HG02840 (cell line): ENCODE measurements around the gene ULK4.
"Not testable (repeated sequence)": the region's sequence is repeated elsewhere in the genome, so short reads cannot be mapped to it uniquely, and the experiment has no call there.

Experiments used
- ATAC-seq: cut with Tn5 transposase; IDR thresholded peaks from one replicate; pipeline ENCODE4 v1.9.1; 2021; ENCODE audit warnings: mild to moderate bottlenecking, moderate library complexity, moderate number of reproducible peaks; ENCODE audit not compliant: unreplicated experiment, low FRiP score

The ULK4 gene

DNA sequence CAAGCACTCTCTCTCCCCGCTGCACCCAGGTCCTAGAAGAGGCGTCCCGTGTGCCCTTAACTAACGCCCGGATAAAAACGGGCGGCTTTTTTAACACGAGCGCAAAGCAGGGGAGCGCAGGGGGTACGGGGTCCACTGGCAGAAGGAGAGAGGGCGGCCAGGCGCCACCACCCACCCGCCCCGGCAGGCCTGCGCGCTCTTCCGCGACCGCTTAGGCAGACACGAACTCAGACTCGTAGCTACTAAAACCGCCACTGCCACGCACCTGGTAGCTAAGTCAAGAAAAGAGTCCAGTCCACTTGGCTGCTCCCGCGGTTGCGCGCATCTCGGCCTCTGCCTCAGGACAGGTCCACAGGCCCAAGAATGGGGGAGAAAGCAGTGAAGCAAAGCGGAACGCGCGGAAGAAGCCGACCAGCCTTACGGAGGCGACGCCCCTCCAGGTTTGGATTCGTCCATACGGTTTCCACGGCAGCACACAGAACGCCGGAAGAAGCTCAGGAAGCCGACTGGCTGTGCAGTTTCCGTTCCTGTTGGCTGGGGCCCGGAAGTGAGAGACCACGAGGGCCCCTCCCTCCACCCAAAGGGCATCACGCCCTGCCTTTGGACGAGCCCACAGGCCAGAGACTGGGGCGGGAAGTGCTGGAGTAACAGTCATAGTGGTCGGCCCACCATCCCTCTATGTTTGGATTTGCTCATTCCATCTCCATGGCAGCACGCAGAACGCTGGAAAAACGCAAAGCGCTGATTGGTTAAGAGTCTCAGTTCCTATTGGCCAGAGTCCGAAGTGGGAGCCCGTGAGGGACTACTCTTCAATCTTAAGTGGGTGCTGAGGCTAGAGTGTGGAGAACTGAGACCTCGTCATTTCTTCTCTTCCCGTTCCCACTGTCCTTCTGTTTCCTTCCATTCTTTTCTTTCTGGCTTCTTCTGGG is at the start of gene ULK4:
ULK4 (minus strand) TSS at position 353 of the 929 bp plus-strand sequence. CDS start 7,344 bp downstream, outside the sequence.
- peak; percentile 93 for ATAC-seq

DNA sequence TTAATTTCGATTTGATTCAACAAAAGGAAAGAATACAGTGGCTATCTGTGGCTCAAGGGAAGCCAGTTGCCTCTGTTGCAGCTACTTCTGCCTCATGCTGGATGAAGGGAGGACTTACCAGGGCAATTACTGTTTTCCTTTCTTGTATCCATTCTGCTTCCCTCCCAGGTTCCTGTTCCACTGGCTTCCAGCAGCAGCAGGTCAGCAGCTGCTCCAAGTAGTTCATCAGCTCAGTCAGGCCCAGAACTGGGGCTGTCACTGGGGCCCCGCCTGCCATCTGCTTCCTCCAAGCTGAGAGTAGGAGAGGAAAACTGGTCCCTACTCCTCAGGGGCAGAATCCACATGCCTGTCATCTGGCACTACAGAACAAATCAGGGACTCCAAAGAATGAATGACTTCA is 48.6 kb upstream of the ULK4 start:
- no peak for ATAC-seq

DNA sequence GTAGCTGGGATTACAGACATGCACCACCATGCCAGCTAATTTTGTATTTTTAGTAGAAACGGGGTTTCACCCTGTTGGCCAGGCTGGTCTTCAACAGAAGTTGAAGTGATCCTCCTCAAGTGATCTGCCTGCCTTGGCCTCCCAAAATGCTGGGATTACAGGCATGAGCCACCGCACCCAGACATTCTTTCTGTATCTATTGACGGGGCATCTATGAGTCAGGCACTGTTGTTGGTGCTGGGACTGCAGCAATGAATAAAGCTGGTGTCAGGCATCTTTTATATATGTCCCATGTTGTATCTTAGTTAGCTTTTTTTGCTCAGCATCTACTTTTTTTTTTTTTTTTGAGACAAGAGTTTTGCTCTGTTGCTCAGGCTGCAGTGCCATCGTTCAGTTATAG is 47.6 kb upstream of the ULK4 start:
- no peak for ATAC-seq

DNA sequence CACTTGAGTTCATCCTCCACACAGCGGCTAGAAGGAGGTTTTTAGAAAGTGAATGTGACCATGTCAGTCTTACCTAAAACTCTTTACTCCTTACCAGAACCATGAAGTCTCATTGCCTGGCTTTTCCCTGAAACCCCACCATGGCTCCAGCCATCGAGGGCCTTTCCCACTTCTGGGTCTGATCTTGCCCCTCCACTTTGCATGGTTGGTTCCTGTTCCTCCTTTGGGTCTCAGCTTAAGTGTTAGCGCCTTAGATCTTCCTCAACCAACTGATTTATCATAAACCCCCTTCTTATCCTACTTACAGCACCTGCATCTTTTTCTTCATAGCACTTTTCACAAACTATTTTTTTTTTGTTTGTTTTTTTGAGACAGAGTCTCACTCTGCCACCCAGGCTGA is 45.9 kb upstream of the ULK4 start:
- ATAC-seq = no peak

DNA sequence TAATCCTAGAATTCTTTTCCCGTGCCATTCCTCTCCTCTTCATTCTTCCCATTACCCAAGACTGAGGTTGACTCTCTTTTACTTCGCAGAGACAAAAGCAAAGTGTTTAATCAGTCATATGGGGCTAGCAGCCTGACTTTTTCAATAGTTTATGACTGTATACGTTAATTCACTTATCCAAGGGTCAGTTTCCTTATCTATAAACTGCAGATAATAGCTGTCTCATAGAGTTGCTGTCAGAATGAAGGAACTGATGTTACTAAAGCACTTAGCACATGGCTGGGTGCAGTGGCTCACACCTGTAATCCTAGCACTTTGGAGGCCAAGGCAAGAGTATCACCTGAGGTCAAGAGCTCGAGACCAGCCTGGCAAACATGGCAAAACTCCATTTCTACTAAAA is 43.5 kb upstream of the ULK4 start:
- no peak for ATAC-seq

DNA sequence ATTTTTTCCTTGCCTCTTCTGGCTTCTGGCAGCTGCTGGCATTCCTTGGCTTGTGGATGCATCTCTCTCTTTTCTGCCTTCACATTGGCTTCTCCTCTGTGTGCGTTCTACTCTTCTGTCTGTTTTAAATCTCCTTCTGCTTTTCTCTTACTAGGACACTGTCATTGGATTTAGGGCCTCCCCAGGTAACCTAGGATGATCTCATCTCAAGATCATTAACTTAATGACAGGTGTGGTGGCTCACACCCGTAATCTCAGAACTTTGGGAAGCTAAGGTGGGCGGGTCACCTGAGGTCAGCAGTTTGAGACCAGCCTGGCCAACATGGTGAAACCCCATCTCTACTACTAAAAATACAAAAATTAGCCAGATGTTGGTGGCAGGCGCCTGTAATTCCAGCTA is 40.9 kb upstream of the ULK4 start:
- no peak for ATAC-seq

DNA sequence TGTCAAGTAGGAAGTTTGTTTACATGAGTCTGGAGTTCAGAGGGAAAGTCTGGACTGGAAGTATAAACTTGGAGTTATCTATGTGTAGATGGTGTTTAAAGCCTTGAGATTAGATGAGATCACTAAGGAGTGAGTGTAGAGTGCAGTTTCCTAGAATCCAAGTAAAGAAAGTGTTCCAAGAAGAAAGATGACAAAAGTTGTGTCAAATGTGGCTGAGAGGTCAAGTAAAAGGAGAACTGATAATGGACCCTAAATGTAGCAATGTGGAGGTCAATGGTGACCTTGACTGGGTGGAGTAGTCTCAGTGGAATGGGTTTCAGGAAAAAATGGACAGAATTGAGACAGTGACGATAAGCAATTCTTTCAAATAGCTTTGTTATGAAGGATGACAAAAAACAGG is 39.9 kb upstream of the ULK4 start:
- no peak for ATAC-seq

DNA sequence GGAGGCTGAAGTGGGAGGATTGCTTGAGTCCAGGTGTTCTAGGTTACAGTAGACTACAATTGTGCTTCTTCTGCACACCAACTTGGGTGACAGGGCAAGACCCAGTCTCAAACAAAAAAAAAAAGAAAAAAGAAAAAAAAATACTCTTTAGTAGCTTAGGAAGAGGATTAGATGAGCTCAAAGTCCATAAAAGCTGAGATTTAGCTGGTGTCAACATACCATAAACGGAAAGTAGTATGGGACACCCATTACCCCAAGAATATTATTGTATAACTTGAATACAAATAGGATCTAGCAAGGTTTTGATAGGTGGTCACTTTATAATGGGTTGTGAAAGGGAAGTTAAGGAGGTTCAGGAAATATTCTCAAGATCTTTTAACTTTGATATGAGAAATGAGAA is 38.0 kb upstream of the ULK4 start:
- ATAC-seq = no peak

DNA sequence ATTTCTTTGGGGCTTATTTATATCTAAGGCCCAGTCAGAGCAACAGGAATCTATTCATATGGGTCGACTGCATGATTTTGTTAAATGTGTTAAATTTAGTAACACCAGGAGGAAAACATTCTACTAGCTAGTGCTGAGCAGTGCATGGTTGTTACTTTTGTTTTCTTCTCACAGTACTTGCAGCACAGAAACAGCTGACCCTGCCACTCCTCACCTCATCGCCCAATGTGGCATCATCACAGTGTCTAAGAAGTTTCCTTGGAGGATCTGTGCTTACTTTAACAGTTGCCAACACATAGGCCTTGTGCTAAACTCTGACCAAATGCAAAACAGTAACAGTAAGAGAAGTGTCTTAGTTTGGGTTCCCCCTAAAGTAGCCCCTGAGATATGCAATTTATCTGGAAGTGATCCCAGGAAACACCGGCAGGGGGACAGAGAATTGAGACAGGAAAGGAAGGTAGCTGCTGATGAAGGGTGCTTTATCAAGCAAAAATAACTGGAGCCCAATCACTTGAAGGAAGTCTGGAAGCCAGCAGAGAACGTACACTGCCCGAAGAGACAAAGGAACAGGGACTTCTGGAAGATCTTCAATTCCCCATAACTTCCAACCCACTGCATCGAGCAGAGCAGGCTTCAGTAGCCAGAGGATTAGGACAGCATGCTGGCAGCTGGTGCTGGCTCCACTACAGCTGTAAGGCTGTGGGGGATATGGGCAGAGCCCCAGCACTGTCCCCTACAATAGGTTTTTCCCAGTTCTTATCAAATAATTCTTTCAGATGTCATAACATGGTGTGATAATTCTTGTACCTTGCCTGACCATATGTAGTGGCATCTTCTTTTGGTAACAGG is 36.0 kb upstream of the ULK4 start:
- no peak for ATAC-seq

DNA sequence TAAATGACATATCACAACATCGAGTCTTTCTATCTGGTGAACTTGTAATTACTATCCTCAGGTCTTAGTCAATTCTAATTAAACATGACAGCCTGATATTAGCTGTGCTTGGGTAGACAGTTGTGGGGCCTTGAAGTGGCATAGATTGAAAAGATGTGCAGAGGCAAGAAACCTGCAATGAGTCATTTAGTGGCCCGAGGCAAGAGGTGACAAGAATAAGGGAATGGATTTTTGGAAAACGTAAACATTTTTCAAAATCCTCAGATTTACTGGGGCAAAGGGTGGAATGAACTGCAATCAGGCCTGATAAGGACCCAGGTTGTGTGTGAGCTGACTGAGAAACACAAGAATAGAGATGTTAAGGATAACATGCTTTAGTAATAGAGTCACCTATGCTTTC is 29.5 kb upstream of the ULK4 start:
- ATAC-seq = no peak

DNA sequence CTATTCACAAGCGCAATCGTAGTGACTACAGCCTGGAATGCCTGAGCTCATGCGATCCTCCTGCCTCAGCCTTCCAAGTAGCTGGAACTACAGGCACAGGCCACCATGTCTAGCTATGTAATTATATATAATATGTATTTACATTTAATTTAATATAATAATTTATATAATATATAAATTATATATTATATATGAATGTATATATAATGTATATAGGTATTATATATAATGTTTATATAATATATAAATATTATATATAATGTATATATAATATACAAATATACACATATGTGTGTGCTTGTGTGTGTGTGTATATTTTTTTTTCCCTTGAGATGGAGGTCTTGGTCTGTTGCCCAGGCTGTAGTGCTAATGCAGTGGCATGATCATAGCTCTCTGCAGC is 27.6 kb upstream of the ULK4 start:
- ATAC-seq = no peak

DNA sequence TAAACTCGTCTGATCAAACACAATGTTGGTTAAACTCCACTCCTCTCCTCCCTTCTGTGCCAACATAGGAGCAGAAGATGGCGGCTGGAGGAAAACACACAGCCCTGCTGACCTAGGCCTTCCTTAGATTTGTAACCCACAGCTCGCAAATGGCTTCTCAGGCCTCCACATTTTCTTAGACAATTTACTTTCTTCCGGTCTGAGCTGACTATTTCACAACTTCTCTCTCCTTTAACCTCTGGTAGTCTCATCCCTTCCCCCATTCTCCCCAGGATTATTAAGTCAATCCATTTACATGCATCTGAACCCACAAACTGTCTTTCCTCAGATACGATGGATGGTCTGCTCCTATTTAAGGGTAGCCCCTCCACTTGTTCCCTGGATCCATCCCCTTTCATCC is 25.7 kb upstream of the ULK4 start:
- no peak for ATAC-seq

DNA sequence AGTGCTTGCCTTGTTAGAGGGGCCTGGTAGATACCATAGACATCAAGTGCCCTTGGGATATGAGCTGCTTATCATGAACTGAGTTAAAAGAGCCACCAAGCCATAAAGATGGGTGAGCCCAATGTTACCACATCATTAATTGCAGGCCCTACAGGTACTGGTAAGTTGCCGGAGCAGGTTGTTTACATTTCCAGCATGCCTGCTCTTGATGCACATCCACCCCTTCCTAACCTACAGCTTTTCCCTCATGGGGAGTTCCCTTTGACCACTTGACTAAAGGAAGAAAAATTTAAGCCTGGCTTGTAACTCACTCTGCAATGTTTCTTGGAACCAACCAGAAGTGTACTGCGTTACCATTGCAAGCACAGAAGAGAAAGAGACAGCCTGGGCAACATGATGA is 24.7 kb upstream of the ULK4 start:
- ATAC-seq = no peak

DNA sequence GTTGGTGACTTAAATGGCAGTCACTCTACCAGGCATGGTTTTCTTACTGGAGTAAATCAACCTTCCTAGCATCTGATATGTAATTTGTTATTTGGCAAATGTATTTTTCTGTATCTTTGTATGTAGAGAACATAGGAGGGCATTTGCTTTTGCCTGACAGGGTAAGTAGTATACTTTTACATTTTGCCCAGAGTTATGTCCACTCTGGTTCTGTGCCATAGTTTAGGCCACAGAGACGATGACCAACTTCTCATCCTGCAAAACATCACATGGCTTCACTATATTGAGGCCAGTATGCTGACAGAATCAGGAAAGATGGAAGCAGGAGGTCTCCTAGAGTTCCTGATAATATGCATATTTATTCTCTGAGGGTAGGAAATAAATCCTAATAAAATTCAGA is 23.1 kb upstream of the ULK4 start:
- ATAC-seq = no peak

DNA sequence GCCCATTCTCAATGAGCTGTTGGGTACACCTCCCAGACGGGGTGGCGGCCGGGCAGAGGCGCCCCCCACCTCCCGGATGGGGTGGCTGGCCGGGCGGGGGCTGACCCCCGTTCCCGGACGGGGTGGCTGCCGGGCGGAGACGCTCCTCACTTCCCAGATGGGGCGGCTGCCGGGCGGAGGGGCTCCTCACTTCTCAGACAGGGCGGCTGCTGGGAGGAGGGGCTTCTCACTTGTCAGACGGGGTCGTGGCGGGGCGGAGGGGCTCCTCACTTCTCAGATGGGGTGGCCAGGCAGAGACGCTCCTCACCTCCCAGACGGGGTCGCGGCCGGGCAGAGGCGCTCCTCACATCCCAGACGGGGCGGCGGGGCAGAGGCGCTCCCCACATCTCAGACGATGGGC is 21.2 kb upstream of the ULK4 start:
- not testable (repeated sequence) for ATAC-seq

DNA sequence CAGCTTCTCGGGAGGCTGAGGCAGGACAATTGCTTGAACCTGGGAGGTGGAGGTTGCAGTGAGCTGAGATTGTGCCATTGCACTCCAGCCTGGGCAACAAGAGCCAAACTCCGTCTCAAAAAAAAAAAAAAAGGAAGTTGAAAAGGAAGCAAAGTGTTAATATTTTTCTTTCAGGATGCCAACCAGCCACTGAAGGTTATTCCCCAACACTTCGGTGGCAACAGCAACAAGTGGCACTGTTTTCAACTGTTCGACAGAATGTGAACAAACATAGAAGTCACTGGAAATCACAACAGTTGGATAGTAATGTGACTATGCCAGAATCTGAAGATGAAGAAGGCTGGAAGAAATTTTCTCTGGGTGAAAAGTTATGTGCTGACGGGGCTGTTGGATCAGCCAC is 15.5 kb upstream of the ULK4 start:
- not testable (repeated sequence) for ATAC-seq

DNA sequence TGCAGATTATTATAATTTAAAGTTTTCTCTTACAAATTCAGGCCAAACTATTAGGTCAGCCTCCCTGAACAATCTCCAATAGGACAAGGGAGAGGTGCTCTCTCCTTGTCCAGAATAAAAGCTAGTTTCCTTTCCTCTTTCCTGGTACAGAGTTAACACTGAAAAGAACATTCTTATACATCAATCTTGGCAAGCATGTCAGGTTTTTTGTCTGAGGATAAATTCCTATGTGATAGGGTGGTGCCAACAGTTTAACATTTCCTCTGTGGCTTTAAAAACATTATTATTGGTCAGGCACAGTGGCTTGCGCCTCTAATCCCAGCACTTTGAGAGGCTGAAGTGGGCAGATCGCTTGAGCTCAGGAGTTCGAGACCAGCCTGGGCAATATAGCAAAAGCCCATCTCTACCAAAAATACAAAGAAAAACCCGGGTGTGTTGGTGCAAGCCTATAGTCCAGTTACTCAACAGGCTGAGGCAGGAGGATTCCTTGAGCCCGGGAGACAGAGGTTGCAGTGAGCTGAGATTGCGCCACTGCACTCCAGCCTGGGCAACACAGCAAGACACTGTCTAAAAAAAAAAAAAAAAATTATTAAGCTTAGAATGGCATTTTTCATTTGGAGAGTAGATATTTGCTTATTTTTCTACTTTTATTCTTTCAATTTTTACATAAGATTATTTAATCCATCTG is 13.7 kb upstream of the ULK4 start:
- ATAC-seq = no peak

DNA sequence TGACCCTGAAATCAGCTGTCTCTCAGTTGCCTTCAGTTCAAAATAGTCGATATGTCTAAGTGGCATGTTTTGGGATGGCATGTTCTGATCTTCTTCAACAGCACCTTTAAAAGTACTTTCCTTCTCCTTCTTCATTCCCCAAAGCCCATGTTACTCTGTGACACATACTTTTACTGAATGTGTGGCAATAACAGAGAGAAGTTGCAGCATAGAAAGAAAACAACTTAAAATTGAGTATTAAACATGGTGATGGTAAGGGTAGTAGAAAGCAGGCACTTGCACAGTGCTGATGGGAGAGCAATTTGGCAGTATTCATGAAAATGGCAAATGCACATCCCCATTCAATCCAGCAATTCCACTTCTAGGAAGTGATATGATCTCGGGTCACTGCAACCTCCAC is 12.3 kb upstream of the ULK4 start:
- ATAC-seq = no peak

DNA sequence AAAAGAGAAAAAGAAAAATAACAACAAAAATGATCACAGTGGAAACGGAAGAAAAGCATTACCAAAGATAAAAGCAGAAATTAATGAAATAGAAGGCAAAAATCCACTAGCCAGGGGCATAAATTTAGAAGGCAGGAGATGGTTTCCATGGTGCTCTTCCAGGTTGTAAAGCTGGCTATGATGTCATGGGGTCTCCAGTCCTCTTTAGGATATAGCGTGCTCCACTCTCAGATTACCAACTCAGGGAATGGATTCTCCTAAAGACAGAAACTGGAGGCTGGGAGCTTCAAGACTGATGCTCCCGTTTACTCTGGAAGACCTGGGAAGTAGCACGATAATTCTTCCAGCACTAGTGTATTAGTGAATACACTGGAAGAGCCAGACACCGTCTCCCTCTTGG is 10.9 kb upstream of the ULK4 start:
- no peak for ATAC-seq

DNA sequence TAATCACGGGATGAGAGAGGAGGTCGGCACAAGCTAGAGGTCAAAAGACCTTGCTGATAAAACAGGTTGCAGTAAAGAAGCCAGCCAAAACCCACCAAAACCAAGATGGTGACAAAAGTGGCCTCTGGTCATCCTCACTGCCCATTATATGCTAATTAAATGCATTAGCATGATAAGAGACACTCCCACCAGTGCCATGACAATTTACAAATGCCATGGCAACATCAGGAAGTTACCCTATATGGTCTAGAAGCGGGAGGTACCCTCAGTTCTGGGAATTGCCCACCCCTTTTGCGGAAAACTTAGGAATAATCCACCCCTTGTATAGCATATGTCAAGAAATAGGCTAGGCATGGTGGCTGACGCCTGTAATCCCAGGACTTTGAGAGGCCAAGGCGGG is 4.3 kb upstream of the ULK4 start:
- no peak for ATAC-seq

DNA sequence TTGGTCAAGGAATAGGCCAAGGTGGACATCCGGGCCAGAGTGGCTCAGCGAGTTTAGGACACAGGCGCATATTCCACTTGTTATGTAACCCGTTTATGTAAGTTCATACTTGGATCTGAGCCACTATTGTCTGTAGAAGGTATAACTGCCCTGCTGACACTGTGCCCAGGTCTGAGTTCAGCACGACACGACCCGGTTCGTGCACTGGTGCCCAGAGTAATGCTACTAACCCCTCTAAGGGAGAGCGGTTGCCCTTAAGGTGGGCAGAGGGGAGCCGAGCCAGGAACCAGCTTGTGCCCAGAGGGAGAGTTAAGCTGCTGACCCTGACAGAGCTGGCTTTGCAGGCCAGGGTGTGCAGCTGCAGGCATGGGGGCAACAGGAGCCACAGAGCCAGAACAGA is 1.9 kb upstream of the ULK4 start:
- no peak for ATAC-seq
